Stimulated activated CD8-positive, alpha-beta memory T cell treated with anti-CD3 and anti-CD28 coated beads, Interleukin-2, amount 100 ng/mL, for 1 hour (primary cell): Measurements from ENCODE around the gene NAGK.
"Not testable (repeated sequence)": the region's sequence is repeated elsewhere in the genome, so short reads cannot be mapped to it uniquely, and the experiment has no call there.

ENCODE experiments used
- DNase-seq, 2 donors: peaks; one replicate each; pipeline ENCODE4 v3.0.0-alpha.2; 2020; ENCODE audit warnings: low read depth in 2 of 2

Gene NAGK

DNA sequence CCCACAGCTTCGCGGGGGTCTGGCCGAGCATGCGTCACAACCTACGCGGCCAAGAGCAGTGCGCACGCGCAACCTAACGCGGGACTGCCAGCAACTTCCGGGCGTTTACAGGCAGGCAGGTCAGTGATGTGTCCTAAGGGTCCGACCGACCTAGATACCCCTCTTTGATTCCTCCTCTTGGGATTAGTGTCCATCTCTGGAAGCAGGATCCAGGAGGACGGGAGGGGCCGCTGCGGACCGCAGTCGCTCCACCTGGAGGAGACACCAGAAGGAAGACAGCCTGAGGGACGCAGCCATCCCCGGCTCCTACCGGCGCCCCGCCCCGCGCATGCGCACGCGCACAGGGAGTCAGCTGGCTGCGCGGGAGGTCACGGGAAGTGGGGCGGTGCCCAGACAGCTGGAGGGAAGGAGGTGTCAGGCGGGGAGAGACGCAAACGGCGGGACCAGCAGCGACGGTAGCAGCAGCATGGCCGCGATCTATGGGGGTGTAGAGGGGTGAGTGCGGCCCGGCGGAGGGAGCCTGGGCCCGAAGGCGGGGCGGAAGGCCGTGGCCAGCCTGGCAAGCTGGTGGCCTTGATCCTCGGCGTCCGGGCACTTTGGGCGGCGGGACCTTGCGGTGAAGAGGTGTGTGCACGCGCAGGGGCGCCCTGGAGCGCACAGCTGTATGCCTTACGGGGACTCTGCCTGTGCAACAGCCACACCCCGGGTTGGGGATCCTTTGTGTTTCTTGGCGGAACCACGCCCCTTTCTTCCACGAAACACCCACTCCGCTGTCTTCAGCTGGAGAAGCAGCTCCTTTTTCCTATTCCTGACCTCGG lies at the start of gene NAGK:
Gene NAGK (plus strand): TSS at position 431 of the 818 bp plus-strand sequence. CDS start 36 bp downstream, at position 467.
- peak; percentile 93 to 95 for DNase-seq

GRCh38 chr2:71019989-71020388 lies 48.5 kb upstream of the NAGK start:
- not testable (repeated sequence) for DNase-seq

DNA sequence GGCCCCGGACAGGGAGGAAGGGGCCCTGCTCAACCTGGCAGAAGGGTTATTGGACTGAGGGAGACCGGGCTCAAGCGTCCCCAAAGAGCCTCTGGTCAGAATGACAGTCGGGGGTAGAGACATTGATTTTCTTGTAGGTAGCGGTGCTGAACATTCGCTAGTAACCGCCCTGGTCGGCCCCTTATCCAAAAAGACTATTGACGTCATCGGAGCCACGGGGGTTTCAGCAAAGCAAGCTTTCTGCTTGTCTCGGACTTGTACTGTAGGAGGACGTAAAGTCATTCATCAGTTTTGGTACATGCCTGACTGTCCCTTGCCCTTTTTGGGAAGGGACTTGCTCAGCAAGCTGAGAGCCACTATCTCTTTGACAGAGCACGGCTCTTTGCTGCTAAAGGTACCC lies 47.1 kb upstream of the NAGK start:
- DNase-seq, result not testable (repeated sequence)

DNA sequence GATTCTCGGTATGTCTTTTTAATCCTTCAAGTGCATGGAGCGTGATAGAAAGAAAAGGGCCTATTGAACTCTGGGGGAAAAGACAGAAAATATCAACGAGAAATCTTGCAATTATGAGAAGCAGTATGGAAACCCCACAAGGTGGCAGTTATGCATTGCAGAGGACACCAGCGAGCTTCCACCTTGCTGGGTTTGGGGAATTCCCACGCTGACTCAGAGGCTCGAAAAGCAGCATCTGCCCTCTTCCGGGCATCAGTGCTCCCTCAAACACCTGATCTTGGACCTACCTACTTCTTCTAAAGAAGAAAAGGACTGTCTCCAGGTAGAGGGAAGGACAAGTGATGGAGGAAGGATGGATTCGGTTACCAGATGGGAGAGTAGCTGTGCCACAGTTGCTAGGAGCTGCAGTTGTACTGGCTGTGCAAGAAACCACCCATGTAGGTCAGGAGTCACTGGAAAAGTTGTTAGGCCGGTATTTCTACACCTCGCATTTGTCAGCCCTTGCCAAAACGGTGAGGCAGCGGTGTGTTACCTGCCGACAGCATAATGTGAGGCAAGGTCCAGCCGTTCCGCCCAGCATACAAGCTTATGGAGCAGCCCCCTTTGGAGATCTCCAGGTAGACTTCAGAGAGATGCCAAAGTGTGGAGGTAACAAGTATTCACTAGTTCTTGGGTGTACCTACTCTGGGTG lies 44.8 kb upstream of the NAGK start:
- peak; percentile 21 to 27 for DNase-seq

DNA sequence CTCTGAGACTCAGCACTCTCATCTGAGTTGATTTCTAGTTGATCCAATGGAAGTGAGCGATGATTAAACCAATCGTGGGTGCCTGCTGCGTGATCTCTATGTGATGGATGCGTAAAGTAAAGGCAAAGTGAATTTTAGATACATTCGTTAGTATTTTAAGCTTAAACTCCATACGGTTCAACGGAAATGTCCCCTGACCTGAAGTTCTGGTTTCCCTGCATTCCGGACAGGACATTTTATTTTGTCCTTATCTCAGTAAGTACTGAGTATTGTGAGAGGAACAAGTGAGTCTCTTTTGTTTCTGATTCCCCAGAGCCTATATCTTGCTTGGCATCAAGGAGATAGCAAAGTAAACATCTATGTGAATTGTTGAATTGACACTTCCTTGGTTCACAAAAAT lies 32.2 kb upstream of the NAGK start:
- DNase-seq, result not testable (repeated sequence)

- no peak for DNase-seq
These were observed 26.2 kb upstream of the NAGK start for GRCh38 chr2:71042287-71042686.

- no peak for DNase-seq
These were observed 24.7 kb upstream of the NAGK start for GRCh38 chr2:71043531-71044407.

- no peak for DNase-seq
These were observed 23.3 kb upstream of the NAGK start for GRCh38 chr2:71045151-71045550.

- no peak for DNase-seq
These were observed 22.4 kb upstream of the NAGK start for GRCh38 chr2:71045865-71046548.

GRCh38 chr2:71048096-71048495 lies 20.4 kb upstream of the NAGK start:
- DNase-seq, result no peak

DNA sequence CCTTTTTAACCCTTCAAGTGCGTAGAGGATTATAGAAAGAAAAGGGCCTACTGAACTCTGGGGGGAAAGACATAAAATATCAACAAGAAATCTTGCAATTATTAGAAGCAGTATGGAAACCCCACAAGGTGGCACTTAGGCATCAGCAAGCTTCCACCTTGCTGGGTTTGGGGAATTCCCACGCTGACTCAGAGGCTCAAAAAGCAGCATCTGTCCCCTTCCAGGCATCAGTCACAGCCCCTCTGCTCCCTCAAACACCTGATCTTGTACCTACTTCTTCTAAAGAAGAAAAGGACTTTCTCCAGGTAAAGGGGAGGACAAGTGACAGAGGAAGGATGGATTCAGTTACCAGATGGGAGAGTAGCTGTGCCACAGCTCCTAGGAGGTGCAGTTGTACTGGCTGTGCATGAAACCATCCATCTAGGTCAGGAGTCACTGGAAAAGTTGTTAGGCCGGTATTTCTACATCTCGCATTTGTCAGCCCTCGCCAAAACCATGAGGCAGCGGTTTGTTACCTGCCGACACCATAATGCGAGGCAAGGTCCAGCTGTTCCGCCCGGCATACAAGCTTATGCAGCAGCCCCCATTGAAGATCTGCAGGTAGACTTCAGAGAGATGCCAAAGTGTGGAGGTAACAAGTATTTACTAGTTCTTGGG lies 18.6 kb upstream of the NAGK start:
- peak in 1 of 2 donors; percentile 18 for DNase-seq

DNA sequence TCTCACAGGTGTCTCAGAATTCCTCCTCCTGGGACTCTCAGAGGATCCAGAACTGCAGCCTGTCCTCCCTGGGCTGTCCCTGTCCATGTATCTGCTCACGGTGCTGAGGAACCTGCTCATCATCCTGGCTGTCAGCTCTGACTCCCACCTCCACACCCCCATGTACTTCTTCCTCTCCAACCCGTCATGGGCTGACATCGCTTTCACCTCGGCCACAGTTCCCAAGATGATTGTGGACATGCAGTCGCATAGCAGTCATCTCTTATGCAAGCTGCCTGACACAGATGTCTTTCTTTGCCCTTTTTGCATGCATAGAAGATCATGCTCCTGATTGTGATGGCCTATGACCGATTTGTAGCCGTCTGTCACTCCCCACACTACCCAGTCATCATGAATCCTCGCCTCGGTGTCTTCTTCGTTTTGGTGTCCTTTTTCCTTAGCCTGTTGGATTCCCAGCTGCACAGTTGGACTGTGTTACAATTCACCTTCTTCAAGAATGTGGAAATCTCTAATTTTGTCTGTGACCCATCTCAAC lies 13.2 kb upstream of the NAGK start:
- not testable (repeated sequence) for DNase-seq

DNA sequence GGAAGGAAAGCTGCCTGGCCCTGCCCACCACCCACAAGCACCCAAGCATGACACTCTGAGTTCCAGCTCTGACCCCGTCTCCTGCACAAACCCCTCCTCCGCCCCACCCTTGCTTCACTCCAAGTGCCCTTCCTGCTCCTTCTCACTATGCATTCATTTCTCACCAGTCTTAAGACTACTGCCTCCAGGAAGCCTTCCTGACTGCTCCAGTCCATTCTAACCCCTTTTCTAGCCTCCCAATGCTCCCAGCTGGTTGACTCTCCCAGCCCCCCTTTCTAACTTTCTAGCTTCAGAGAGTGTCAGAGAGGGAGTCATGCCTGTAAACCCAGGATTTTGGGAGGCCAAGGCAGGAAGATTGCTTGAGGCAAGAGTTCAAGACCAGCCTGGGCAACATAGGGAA lies 8.2 kb upstream of the NAGK start:
- no peak for DNase-seq

GRCh38 chr2:71060871-71061270 lies 7.6 kb upstream of the NAGK start:
- no peak for DNase-seq

- no peak for DNase-seq
These were observed 5.2 kb upstream of the NAGK start for GRCh38 chr2:71063216-71063615.

- DNase-seq, result no peak
These were observed 4.3 kb upstream of the NAGK start for GRCh38 chr2:71064110-71064611.

- no peak for DNase-seq
These were observed 3.5 kb upstream of the NAGK start for GRCh38 chr2:71064754-71065621.

GRCh38 chr2:71066856-71067255 lies 1.6 kb upstream of the NAGK start:
- DNase-seq, result no peak

DNA sequence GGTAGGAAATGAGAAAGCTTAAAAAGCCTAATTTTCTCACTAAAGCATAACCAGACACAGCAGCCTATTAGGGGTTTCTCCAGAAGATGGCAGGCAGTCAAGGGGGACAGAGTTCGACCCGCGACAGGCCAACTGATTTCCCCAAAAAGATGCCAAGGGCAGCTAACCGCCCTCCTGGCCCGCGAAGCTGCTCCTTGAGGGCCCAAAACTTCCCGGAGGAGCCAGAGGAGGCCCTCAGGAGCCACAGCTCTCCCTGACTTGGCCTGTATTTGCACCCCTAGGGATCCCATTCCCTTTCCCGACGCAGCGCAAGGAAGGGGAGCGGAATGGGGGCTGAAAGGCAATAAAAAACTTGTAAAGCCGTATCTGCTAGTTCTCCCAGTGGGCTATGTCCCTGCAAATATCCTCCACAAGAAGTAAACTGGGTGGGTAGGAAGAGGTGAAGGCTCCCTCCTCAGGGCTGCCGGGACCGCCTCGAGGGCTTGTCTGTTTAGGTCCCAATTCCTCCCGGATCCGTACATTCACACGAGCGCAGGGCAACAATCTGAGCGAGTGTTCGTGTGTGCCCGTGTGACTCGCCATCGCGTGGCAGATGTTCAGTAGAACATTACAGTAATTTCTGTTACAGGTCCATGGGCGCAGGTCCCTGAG lies 756 bp upstream of the NAGK start:
- DNase-seq, result no peak
